ENCODE measurements around the gene MTAP.

MTAP gene

DNA sequence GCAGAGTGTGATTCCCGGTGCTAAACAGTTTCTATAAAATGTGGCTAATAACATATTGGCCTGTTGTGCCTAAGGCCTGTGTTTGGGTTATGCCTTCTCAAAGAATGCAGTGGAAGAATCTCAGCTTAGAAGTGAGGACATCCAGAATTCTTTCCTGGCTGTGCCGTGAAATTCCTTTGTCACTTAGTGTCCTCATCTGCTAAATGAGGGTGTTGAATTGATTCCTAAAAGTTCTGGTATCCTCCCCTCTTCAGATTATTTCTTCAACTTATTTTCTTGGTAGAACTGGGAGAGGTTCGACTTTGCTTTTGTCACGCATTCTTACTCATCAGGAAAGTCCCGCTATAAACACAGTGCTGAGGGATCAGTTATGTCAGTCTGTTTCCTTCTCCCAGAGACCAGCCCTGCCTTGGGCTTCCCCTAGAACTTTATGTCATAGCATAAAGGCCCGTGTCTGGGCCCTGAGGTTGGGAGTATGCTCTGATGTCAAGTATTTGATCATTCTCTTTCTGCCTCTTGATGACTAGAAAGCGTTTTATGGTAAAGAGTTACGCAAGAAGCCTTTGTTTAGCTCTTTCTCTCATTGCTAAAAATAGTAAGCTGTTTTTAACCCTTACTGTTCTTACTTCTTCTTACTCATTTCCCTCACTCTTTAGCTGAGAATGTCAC is 29.5 kb downstream of the MTAP start:
- POLR2A ChIA-PET: no interaction called here
- H3K4me3 ChIP-seq (ENCODE audit: low read depth, low read length): no peak overlapping the region
- no peaks in the 10 kb centered on the region for H3K9me3 ChIP-seq (ENCODE audit: control insufficient read depth, insufficient read depth, low read depth, low read length)
- CTCF ChIA-PET: interaction anchor here (0.6 to 1.2 kb wide), 5 partner anchors 19 to 1908 kb away, joined by 3 to 8 read pairs (median 3); no protein-coding TSS in a partner anchor
- TF ChIP-seq, protein P1, sequence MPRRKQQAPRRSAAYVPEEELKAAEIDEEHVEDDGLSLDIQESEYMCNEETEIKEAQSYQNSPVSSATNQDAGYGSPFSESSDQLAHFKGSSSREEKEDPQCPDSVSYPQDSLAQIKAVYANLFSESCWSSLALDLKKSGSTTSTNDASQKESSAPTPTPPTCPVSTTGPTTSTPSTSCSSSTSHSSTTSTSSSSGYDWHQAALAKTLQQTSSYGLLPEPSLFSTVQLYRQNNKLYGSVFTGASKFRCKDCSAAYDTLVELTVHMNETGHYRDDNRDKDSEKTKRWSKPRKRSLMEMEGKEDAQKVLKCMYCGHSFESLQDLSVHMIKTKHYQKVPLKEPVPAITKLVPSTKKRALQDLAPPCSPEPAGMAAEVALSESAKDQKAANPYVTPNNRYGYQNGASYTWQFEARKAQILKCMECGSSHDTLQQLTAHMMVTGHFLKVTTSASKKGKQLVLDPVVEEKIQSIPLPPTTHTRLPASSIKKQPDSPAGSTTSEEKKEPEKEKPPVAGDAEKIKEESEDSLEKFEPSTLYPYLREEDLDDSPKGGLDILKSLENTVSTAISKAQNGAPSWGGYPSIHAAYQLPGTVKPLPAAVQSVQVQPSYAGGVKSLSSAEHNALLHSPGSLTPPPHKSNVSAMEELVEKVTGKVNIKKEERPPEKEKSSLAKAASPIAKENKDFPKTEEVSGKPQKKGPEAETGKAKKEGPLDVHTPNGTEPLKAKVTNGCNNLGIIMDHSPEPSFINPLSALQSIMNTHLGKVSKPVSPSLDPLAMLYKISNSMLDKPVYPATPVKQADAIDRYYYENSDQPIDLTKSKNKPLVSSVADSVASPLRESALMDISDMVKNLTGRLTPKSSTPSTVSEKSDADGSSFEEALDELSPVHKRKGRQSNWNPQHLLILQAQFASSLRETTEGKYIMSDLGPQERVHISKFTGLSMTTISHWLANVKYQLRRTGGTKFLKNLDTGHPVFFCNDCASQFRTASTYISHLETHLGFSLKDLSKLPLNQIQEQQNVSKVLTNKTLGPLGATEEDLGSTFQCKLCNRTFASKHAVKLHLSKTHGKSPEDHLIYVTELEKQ (tag by site-specific recombination; IDR thresholded peaks at IDR 0.05; ENCODE audit: borderline replicate concordance): no peak
- TF ChIP-seq ZNF433 (tag by site-specific recombination; IDR thresholded peaks at IDR 0.05; ENCODE audit: low read depth): no peak
- TF ChIP-seq ZNF521 (tag by site-specific recombination; IDR thresholded peaks at IDR 0.05): no peak
- TF ChIP-seq ZBTB1 (tag by site-specific recombination; IDR thresholded peaks at IDR 0.05): no peak
- no peak for TF ChIP-seq ZNF555 (tag by site-specific recombination; conservative IDR thresholded peaks at IDR 0.05)
- TF ChIP-seq ZFP41 (tag by site-specific recombination; IDR thresholded peaks at IDR 0.05; ENCODE audit: borderline replicate concordance): no peak
- no peak for TF ChIP-seq ZBTB7A (tag by site-specific recombination; IDR thresholded peaks at IDR 0.05; ENCODE audit: low read depth)
- no peak for TF ChIP-seq ZNF37A (tag by site-specific recombination; IDR thresholded peaks at IDR 0.05)
- TF ChIP-seq, protein P2, sequence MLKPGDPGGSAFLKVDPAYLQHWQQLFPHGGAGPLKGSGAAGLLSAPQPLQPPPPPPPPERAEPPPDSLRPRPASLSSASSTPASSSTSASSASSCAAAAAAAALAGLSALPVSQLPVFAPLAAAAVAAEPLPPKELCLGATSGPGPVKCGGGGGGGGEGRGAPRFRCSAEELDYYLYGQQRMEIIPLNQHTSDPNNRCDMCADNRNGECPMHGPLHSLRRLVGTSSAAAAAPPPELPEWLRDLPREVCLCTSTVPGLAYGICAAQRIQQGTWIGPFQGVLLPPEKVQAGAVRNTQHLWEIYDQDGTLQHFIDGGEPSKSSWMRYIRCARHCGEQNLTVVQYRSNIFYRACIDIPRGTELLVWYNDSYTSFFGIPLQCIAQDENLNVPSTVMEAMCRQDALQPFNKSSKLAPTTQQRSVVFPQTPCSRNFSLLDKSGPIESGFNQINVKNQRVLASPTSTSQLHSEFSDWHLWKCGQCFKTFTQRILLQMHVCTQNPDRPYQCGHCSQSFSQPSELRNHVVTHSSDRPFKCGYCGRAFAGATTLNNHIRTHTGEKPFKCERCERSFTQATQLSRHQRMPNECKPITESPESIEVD (tag by site-specific recombination; IDR thresholded peaks at IDR 0.05): no peak
- TF ChIP-seq, protein P3, sequence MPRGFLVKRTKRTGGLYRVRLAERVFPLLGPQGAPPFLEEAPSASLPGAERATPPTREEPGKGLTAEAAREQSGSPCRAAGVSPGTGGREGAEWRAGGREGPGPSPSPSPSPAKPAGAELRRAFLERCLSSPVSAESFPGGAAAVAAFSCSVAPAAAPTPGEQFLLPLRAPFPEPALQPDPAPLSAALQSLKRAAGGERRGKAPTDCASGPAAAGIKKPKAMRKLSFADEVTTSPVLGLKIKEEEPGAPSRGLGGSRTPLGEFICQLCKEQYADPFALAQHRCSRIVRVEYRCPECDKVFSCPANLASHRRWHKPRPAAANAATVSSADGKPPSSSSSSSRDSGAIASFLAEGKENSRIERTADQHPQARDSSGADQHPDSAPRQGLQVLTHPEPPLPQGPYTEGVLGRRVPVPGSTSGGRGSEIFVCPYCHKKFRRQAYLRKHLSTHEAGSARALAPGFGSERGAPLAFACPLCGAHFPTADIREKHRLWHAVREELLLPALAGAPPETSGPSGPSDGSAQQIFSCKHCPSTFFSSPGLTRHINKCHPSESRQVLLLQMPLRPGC (tag by site-specific recombination; IDR thresholded peaks at IDR 0.05): no peak
- no peak for TF ChIP-seq GLIS1 (tag by site-specific recombination; IDR thresholded peaks at IDR 0.05)
- TF ChIP-seq HOXC10 (CRISPR knock-in tag; IDR thresholded peaks at IDR 0.05): no peak
- no peak for TF ChIP-seq HOXD13 (CRISPR knock-in tag; IDR thresholded peaks at IDR 0.05; ENCODE audit: borderline replicate concordance)
- no peak for TF ChIP-seq ZNF23 (tag by site-specific recombination; IDR thresholded peaks at IDR 0.05; ENCODE audit: borderline replicate concordance)
- TF ChIP-seq ZNF449 (tag by site-specific recombination; IDR thresholded peaks at IDR 0.05): no peak
- no peak for TF ChIP-seq IKZF3 (tag by site-specific recombination; IDR thresholded peaks at IDR 0.05)
- no peak for TF ChIP-seq ZNF600 (tag by site-specific recombination; IDR thresholded peaks at IDR 0.05)
- TF ChIP-seq ZNF280D (tag by site-specific recombination; IDR thresholded peaks at IDR 0.05): no peak
- no peak for TF ChIP-seq ZBTB48 (tag by site-specific recombination; IDR thresholded peaks at IDR 0.05)
- no peaks in the 10 kb centered on the region for H3K4me1 ChIP-seq (ENCODE audit: control insufficient read depth, insufficient read depth, low read length)
- H3K36me3 ChIP-seq (ENCODE audit: control insufficient read depth in 2 of 2, insufficient read depth in 1 of 2, low read length in 2 of 2): peaks cover 15 to 98% of the 10 kb centered on the region in 2 experiments
- no peak overlapping the region for H3K27ac ChIP-seq (ENCODE audit: extremely low read depth, low read depth, low read length)
